Bronchial epithelial cell (primary cell): ENCODE results near the gene CDH7. TPM values are rescaled to one million over a fixed set of nuclear protein-coding genes. Genes with fewer than 3 reads are reported as not detected.
A peak's percentile ranks its signal among the peaks of the same experiment; 100 is the strongest.

Experiments used
- DNase-seq: peaks from one replicate; pipeline ENCODE4 v3.0.0-alpha.2; 2010; ENCODE audit warnings: low read depth
- FAIRE-seq: peaks from 2 replicates; lab custom pipeline; 2011; peaks lifted over from hg19 to GRCh38; lab: Jason Lieb, UNC
- H3K27me3 ChIP-seq: 2 replicates; pipeline ENCODE4 v1.5.1; 2011; ENCODE audit warnings: low read length; ENCODE audit not compliant: control insufficient read depth, insufficient read depth
- H3K36me3 ChIP-seq: 2 replicates; pipeline ENCODE4 v1.5.1; 2011; ENCODE audit warnings: low read length; ENCODE audit not compliant: control insufficient read depth, insufficient read depth
- H3K4me3 ChIP-seq: 2 replicates; pipeline ENCODE4 v1.5.1; 2011; ENCODE audit warnings: mild to moderate bottlenecking, low read depth, low read length, control low read depth
- CTCF ChIP-seq: IDR thresholded peaks from 2 replicates; pipeline ENCODE4 v1.5.1; 2011; ENCODE audit warnings: mild to moderate bottlenecking, moderate library complexity, low read length, control low read depth, inconsistent platforms; ENCODE audit not compliant: insufficient read depth, severe bottlenecking
- total RNA-seq: library from RNA; depleted of rRNA; stranded (reverse); fragments of >200 nt; gene quantifications from 2 replicates; pipeline ENCODE4 v1.2.1, GENCODE V29; 2014

The CDH7 gene
- total RNA-seq, 1 donor from 2014 or later = not detected

GRCh38 chr18:65876310-65876709, 125.5 kb downstream of the CDH7 start:
- no peaks in the 10 kb centered on the region for H3K27me3 ChIP-seq
- DNase-seq = peak; percentile 12
- no peak for FAIRE-seq
- H3K4me3 ChIP-seq = no peak overlapping the region
- no peak for TF ChIP-seq CTCF
- H3K36me3 ChIP-seq = no peaks in the 10 kb centered on the region

DNA sequence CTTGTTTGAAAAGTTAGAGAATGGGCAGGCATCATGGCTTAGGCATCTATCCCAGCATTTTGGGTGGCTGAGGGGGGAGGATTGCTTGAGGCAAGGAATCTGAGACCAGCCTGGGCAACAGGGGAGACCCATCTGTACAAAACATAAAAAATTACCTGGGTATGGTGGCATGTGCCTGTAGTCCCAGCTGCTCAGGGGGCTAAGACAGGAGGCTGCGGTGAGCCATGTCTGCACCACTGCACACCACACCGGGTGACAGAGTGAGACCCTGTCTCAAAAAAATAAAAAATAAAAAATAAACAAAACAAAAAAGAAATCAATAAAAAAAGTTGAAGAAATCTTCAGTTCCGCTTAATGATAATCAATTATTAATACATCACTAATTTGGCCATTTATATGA, 146.5 kb downstream of the CDH7 start:
- Histone ChIP-seq H3K27me3 (no peaks in the 10 kb centered on the region), H3K4me3 (no peak overlapping the region), H3K36me3 (no peaks in the 10 kb centered on the region)
- FAIRE-seq (no peak), DNase-seq (no peak)
- no peak for TF ChIP-seq CTCF

- TF ChIP-seq CTCF = no peak
- Histone ChIP-seq H3K36me3 (no peaks in the 10 kb centered on the region), H3K27me3 (no peaks in the 10 kb centered on the region), H3K4me3 (no peak overlapping the region)
- no peak for FAIRE-seq
- no peak for DNase-seq
These were observed 150.7 kb downstream of the CDH7 start for GRCh38 chr18:65901522-65901921.

- Histone ChIP-seq H3K27me3 (no peaks in the 10 kb centered on the region), H3K36me3 (no peaks in the 10 kb centered on the region), H3K4me3 (no peak overlapping the region)
- no peak for TF ChIP-seq CTCF
- no peak for FAIRE-seq
- no peak for DNase-seq
These were observed 155.8 kb downstream of the CDH7 start for GRCh38 chr18:65906621-65907034.

DNA sequence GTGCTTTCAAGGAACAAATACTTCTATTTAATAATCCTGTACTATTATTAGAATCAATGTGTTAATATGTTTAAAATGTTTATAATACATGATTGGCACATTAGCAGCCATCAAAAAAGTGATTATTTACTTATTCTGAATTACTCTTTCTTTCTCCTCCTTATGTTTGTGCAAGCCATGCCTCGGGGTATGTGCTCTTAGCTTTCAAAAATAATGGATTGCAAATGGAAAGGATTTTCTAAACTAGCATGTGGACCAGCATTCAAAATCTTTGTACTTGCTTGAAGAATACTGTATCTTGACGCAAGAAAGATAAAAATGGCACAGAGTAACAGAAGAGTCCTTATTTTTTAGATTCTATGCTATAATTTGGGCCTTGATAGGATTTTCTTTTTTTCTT, 156.5 kb downstream of the CDH7 start:
- Histone ChIP-seq H3K4me3 (no peak overlapping the region), H3K27me3 (no peaks in the 10 kb centered on the region), H3K36me3 (no peaks in the 10 kb centered on the region)
- FAIRE-seq (no peak), DNase-seq (no peak)
- no peak for TF ChIP-seq CTCF

GRCh38 chr18:65919018-65919417, 168.2 kb downstream of the CDH7 start:
- no peak for FAIRE-seq
- no peaks in the 10 kb centered on the region for H3K27me3 ChIP-seq
- H3K36me3 ChIP-seq = no peaks in the 10 kb centered on the region
- TF ChIP-seq CTCF = no peak
- DNase-seq = no peak
- no peak overlapping the region for H3K4me3 ChIP-seq
